CD14-positive monocyte (primary cell): ENCODE data around the gene CHCHD6. TPM values are rescaled to one million over a fixed set of nuclear protein-coding genes. Genes with fewer than 3 reads are reported as not detected.

Experiments
- DNase-seq, 3 donors: peaks; one replicate each; pipeline ENCODE4 v3.0.0-alpha.2; 2011 to 2022
- H2AFZ ChIP-seq: 2 replicates; pipeline ENCODE4 v1.6.0; 2012; ENCODE audit warnings: mild to moderate bottlenecking, low read depth, low read length, inconsistent platforms; ENCODE audit not compliant: insufficient read depth, poor library complexity, severe bottlenecking
- H3K27ac ChIP-seq, 2 donors: 1 replicate in 1 of 2; 2 replicates in 1 of 2; pipeline ENCODE4 v1.5.1; 2012 to 2013; ENCODE audit warnings: low read length in 2 of 2, control low read depth in 1 of 2, inconsistent platforms in 1 of 2, low read depth in 1 of 2, mild to moderate bottlenecking in 1 of 2
- H3K27me3 ChIP-seq, 2 donors: one replicate each; pipeline versions ENCODE4 v1.6.0 to v1.6.1; 2011 to 2013; ENCODE audit warnings: low read length in 2 of 2; ENCODE audit not compliant: control insufficient read depth in 2 of 2, insufficient read depth in 2 of 2
- H3K36me3 ChIP-seq, 2 donors: replicated peaks in 1 of 2; 1 replicate in 1 of 2; 2 replicates in 1 of 2; pipeline versions ENCODE4 v1.5.1 to v1.6.1; 2012 to 2013; ENCODE audit warnings: low read length in 2 of 2, control low read depth in 1 of 2, inconsistent platforms in 1 of 2, mild to moderate bottlenecking in 1 of 2; ENCODE audit not compliant: insufficient read depth in 2 of 2, control insufficient read depth in 1 of 2
- H3K4me1 ChIP-seq, 2 donors: 1 replicate in 1 of 2; 2 replicates in 1 of 2; pipeline versions ENCODE4 v1.5.1 to v1.6.1; 2012 to 2013; ENCODE audit warnings: low read length in 2 of 2, control low read depth in 1 of 2, inconsistent platforms in 1 of 2, mild to moderate bottlenecking in 1 of 2, moderate library complexity in 1 of 2; ENCODE audit not compliant: insufficient read depth in 2 of 2, control insufficient read depth in 1 of 2
- H3K4me2 ChIP-seq: replicated peaks from 2 replicates; pipeline ENCODE3; 2012; ENCODE audit warnings: low read length, moderate library complexity, mild to moderate bottlenecking; ENCODE audit not compliant: poor library complexity, severe bottlenecking; ENCODE audit errors: extremely low read depth
- H3K4me3 ChIP-seq, 3 experiments: fragments of 200-600 bp in 1 of 3; sonication (generic) in 1 of 3; replicated peaks in 1 of 3; 1 replicate in 2 of 3; 2 replicates in 1 of 3; pipeline ENCODE4 v1.5.1; 2011 to 2013; ENCODE audit warnings: low read length in 3 of 3, mild to moderate bottlenecking in 3 of 3, control low read depth in 2 of 3, low read depth in 2 of 3, inconsistent platforms in 1 of 3, moderate library complexity in 1 of 3
- H3K79me2 ChIP-seq: 2 replicates; pipeline ENCODE4 v1.6.0; 2012; ENCODE audit warnings: mild to moderate bottlenecking, control low read depth, inconsistent platforms, low read length, moderate library complexity; ENCODE audit not compliant: insufficient read depth
- H3K9ac ChIP-seq: 2 replicates; pipeline ENCODE4 v1.6.0; 2017; ENCODE audit warnings: low read length, mild to moderate bottlenecking; ENCODE audit not compliant: insufficient read depth, poor library complexity, severe bottlenecking
- H3K9me3 ChIP-seq, 2 donors: replicated peaks in 1 of 2; 1 replicate in 1 of 2; 2 replicates in 1 of 2; pipeline versions ENCODE4 v1.5.1 to v1.6.1; 2012 to 2013; ENCODE audit warnings: low read length in 2 of 2, control low read depth in 1 of 2; ENCODE audit not compliant: control insufficient read depth in 1 of 2, insufficient read depth in 1 of 2
- H4K20me1 ChIP-seq: 2 replicates; pipeline ENCODE4 v1.6.0; 2012; ENCODE audit warnings: mild to moderate bottlenecking, low read length, control low read depth, moderate library complexity; ENCODE audit not compliant: insufficient read depth
- H3K27ac Mint-ChIP-seq, 7 donors: one replicate each; pipeline ENCODE4 v1.8.0; 2020; ENCODE audit warnings: mild to moderate bottlenecking in 7 of 7, mixed read lengths in 7 of 7, moderate library complexity in 6 of 7, inconsistent platforms in 2 of 7
- H3K27me3 Mint-ChIP-seq, 3 donors: one replicate each; pipeline ENCODE4 v1.8.0; 2021 to 2022; ENCODE audit warnings: low read depth in 3 of 3, mild to moderate bottlenecking in 3 of 3, mixed read lengths in 3 of 3, moderate library complexity in 3 of 3, inconsistent platforms in 1 of 3
- H3K36me3 Mint-ChIP-seq, 2 donors: one replicate each; pipeline ENCODE4 v1.8.0; 2020; ENCODE audit warnings: mixed read lengths in 2 of 2, inconsistent platforms in 1 of 2, mild to moderate bottlenecking in 1 of 2
- H3K4me1 Mint-ChIP-seq: one replicate; pipeline ENCODE4 v1.8.0; 2020; ENCODE audit warnings: mild to moderate bottlenecking, mixed read lengths
- H3K4me3 Mint-ChIP-seq, 2 donors: one replicate each; pipeline ENCODE4 v1.8.0; 2020; ENCODE audit warnings: mild to moderate bottlenecking in 2 of 2, mixed read lengths in 2 of 2, moderate library complexity in 1 of 2
- H3K9me3 Mint-ChIP-seq, 7 donors: one replicate each; pipeline ENCODE4 v1.8.0; 2020 to 2022; ENCODE audit warnings: mixed read lengths in 7 of 7, mild to moderate bottlenecking in 6 of 7, moderate library complexity in 6 of 7, inconsistent platforms in 2 of 7
- CTCF ChIP-seq: fragments of 200-600 bp; IDR thresholded peaks from one replicate; pipeline ENCODE4 v1.8.0; 2022; ENCODE audit warnings: antibody characterized with exemption, mild to moderate bottlenecking
- WGBS: methylation state at CpG from one replicate; pipeline ENCODE4 v1.1.5; 2013; ENCODE audit warnings: missing lambda C conversion rate; ENCODE audit not compliant: insufficient coverage; 5-methylcytosine and 5-hydroxymethylcytosine counted together
- intact Hi-C, 2 donors: fragments of 100-400 bp; cut with micrococcal nuclease; formaldehyde crosslinking; loops; one replicate each; pipeline versions ENCODE4 v1.15.0 to v1.15.1; 2023
- polyA plus RNA-seq, 3 donors: library from polyadenylated mRNA; depleted of rRNA in 1 of 3; unstranded in 2 of 3; stranded (reverse) in 1 of 3; fragments of 300-500 nt in 2 of 3; fragments of >200 nt in 1 of 3; fragmentation: Illumina TruSeq in 2 of 3; gene quantifications; 1 replicate in 2 of 3; 2 replicates in 1 of 3; pipeline ENCODE4 v1.2.3, GENCODE V29; 2012 to 2021

CHCHD6 gene
- polyA plus RNA-seq, 3 donors = 1.1 to 1.8 (median 1.8) TPM

GRCh38 chr3:126715432-126715831 lies 11.4 kb downstream of the CHCHD6 start:
- no peaks in the 10 kb centered on the region for H3K36me3 ChIP-seq
- Mint-ChIP-seq H3K4me1 (peaks cover 8% of the 10 kb centered on the region), H3K4me3 (no peak overlapping the region), H3K9me3 (no peaks in the 10 kb centered on the region), H3K36me3 (no peaks in the 10 kb centered on the region), H3K27me3 (no peaks in the 10 kb centered on the region), H3K27ac (no peak overlapping the region)
- H4K20me1 ChIP-seq = no peaks in the 10 kb centered on the region
- no peaks in the 10 kb centered on the region for H3K79me2 ChIP-seq
- no peak overlapping the region for H3K9ac ChIP-seq
- WGBS = no CpG with 5 or more reads among the region's 1 CpG
- no peak overlapping the region for H3K4me2 ChIP-seq
- no peak for DNase-seq
- no peaks in the 10 kb centered on the region for H3K9me3 ChIP-seq
- no peak overlapping the region for H3K27ac ChIP-seq
- intact Hi-C loops = no loop called here
- H2AFZ ChIP-seq = no peak overlapping the region
- H3K4me1 ChIP-seq = no peaks in the 10 kb centered on the region
- no peak for TF ChIP-seq CTCF
- no peak overlapping the region for H3K4me3 ChIP-seq
- no peaks in the 10 kb centered on the region for H3K27me3 ChIP-seq

- H3K4me1 Mint-ChIP-seq = peaks cover 8% of the 10 kb centered on the region
- no peaks in the 10 kb centered on the region for H3K36me3 Mint-ChIP-seq
- 77% methylated on average over 6 of the region's 7 CpGs for WGBS
- TF ChIP-seq CTCF = no peak
- Histone ChIP-seq H2AFZ (no peak overlapping the region), H4K20me1 (no peaks in the 10 kb centered on the region), H3K36me3 (no peaks in the 10 kb centered on the region), H3K27me3 (no peaks in the 10 kb centered on the region), H3K79me2 (no peaks in the 10 kb centered on the region), H3K4me1 (no peaks in the 10 kb centered on the region), H3K27ac (no peak overlapping the region), H3K4me2 (no peak overlapping the region), H3K9ac (no peak overlapping the region), H3K9me3 (no peaks in the 10 kb centered on the region), H3K4me3 (no peak overlapping the region)
- intact Hi-C loops = no loop called here
- no peak overlapping the region for H3K4me3 Mint-ChIP-seq
- no peaks in the 10 kb centered on the region for H3K27me3 Mint-ChIP-seq
- no peak overlapping the region for H3K27ac Mint-ChIP-seq
- no peaks in the 10 kb centered on the region for H3K9me3 Mint-ChIP-seq
- no peak for DNase-seq
These were observed 12.0 kb downstream of the CHCHD6 start for GRCh38 chr3:126716057-126716456.
